Esophagus mucosa (tissue), 1 donor: ENCODE measurements around the gene WNT6. TPM values are rescaled to one million over a fixed set of nuclear protein-coding genes. Genes with fewer than 3 reads are reported as not detected.
"Not testable (repeated sequence)": the region's sequence is repeated elsewhere in the genome, so short reads cannot be mapped to it uniquely, and the experiment has no call there.

Source experiments
- ATAC-seq: fragments of 200-7000 bp; cut with Tn5 transposase; one replicate; pipeline ENCODE4 v1.9.1; 2020
- total RNA-seq: library from RNA; stranded (reverse); gene quantifications from one replicate; pipeline ENCODE4 v1.2.4, GENCODE V29; 2023
- donor health status: DM: yes; HTN: yes; CAD: no.

Gene WNT6
- total RNA-seq, 1 donor from 2014 or later, result not detected

DNA sequence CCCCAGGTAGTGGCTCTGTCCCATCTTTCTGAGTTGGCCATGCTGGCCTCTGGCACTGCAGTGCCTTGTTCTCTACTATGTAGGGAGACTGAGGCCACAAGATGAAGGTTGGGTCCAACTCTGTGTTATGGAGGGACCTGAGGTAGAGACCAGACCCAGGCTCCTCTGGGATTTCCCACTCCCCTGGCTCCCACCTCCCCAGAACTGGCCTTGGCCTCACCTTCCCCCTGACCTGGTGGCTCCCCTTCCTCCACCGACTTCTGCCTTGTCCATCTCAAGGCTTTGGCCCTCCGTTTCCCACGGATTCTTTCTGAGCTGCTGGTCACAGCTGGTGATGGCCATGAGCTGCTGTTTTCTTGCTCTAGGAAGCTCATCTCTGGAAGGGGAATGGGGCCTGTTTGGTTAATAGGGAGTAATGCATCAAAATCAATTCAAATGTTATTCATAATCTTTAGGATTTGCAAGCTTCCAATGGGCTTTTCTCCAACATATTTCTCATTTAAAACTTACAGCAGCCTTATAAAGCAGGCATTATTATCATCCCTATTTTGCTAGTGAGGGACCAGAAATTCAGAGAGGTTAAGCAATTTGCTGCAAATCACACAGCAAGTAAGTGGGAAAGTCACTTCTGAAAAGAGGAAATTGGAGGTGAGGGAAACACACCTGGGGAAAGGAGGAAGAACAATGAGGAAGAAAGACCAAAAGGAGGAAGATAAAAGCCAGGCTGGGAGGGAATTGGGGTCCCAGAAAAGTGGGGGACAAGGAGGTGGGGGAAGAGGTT lies 28.9 kb upstream of the WNT6 start:
- ATAC-seq, result no peak

DNA sequence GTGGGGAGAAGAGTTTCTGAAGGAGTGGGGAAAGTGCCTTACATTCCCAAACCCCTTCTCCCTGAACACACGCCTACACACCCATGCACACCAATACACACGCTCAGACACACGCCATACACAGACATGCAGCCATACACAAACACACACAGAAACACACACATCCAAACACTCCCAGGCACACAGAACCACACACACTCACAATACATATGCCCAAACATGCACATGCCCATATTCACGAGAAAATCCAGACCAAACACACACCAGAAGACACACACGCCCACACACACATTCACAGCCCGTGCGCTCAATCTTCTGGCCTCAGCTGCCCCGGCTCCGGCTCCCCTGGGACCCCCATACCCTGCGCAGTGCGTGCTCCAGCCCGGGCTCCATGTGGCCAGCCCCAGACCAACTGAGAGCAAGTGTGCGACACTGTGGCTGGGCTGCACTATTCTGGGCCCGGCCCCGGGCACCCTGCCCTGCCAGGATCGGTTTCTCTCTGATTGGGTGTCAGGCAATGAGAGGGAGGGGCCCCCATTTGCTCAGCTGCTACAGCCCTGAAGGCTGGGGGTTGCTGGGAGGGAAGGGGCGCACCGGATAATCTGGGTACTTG lies 28.1 kb upstream of the WNT6 start, which contains the start of gene PRKAG3:
Gene PRKAG3 (minus strand): TSS at position 426 of the 613 bp plus-strand sequence.
- ATAC-seq, result no peak

DNA sequence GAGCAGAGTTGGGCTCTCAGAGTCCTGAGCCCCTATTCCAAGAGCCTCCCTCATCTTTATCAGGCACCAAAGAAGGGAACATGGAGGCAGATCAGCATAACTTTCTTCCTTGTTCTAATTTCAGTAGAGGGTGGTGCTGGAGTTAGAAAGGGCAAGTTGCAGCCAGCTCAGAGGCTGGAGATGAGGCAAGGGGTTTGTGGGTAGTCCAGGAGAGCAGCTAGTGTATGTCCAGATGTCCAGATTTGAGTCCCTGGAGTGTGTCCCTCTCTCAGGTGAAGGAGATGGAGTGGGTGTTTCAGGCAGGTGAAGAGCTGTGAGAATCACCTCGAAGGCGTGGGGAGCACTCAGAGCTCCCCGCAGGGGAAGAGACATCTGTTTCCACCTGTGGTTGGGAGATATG lies 27.5 kb upstream of the WNT6 start:
- no peak for ATAC-seq

GRCh38 chr2:218832520-218832919 lies 27.1 kb upstream of the WNT6 start:
- ATAC-seq, result no peak

DNA sequence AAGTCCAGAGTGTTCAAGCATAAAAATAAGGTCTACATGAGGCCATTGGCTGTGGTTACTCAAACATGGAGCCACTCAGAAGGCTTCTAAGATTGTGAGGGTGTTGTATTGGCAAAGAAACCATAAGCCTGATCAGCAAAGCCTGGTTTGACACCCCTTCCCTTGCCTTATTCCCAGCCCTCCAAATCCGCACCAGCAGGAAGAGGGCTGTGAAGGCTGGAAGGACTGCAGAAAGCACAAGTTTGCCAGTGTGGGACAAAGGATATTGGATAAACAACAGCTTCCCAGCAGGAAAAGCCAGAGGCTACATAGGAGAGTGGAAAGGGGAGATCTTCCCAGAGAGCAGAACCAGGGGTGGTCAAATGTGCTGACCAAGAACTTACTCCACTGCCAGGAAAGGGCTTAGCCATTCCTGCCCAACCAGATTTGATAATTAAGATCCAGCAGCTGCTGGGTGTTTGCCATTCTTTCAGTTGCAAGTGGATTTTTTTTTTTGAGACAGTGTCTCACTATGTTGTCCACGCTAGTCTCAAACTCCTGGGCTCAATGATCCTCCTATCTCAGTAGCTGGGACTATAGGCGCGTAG lies 26.5 kb upstream of the WNT6 start:
- ATAC-seq, result no peak

DNA sequence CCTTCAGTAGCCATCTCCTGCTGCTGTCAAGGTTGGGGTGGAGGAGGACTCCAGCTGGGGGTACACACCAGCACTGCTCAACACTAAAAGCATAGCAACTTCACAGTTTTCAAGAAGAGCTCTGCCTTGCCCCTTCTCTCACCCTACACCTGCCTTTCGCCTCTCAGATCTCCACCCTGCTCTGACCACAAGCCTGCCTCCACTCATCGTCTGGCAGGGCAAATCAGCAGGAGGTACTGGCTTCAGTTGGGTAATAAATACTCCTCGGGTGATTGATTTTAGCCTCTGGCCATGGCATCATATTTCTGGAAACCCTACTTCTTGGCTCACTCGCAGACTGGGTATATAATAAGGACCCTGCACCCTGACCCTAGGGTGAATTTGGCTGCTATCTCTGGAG lies 24.9 kb upstream of the WNT6 start:
- ATAC-seq, result no peak

GRCh38 chr2:218837495-218837894 lies 22.1 kb upstream of the WNT6 start:
- no peak for ATAC-seq

- no peak for ATAC-seq
Measured at GRCh38 chr2:218839430-218839829, 20.2 kb upstream of the WNT6 start.

DNA sequence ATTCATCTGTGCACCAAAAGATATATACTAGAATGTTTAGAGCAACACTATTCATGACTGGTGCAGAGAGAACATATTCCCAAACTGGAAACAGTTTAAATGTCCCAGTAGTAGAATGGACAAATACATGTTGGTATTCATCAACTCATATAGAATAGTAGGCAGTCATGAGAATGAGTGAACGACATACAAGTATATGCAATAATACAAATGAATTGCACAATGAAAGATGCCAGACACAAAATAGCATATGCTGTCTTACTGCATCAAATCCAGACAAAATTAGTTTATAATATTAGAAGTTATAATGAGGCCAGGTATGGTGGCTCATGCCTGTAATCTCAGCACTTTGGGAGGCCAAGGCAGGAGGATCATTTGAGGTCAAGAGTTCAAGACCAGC lies 19.7 kb upstream of the WNT6 start:
- ATAC-seq, result no peak

- not testable (repeated sequence) for ATAC-seq
Measured at GRCh38 chr2:218844334-218844733, 15.3 kb upstream of the WNT6 start.

DNA sequence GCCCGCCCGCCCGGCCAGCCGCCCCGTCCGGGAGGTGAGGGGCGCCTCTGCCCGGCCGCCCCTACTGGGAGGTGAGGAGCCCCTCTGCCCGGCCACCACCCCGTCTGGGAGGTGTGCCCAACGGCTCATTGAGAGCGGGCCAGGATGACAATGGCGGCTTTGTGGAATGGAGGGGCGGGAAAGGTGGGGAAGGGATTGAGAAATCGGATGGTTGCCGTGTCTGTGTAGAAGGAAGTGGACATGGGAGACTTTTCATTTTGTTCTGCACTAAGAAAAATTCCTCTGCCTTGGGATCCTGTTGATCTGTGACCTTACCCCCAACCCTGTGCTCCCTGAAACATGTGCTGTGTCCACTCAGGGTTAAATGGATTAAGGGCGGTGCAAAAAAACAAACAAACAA lies 12.6 kb upstream of the WNT6 start:
- not testable (repeated sequence) for ATAC-seq

DNA sequence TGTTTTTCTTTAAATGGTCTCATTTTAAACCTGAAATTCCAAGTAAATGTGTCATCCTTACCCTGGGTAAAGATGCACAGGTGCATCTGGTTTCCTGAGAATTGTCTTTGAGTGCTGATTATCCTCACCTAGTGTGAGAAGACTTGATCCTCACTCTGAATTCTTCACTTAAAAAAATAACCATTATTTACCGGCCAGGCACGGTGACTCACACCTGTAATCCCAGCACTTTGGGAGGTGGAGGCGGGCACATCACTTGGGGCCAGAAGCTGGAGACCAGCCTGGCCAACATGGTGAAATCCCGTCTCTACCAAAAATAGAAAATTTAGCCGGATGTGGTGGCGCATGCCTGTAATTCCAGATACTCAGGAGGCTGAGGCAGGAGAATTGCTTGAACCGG lies 9.9 kb upstream of the WNT6 start:
- ATAC-seq, result no peak

- ATAC-seq, result no peak
Measured at GRCh38 chr2:218850796-218851195, 8.8 kb upstream of the WNT6 start.

- no peak for ATAC-seq
Measured at GRCh38 chr2:218851286-218851685, 8.3 kb upstream of the WNT6 start.

DNA sequence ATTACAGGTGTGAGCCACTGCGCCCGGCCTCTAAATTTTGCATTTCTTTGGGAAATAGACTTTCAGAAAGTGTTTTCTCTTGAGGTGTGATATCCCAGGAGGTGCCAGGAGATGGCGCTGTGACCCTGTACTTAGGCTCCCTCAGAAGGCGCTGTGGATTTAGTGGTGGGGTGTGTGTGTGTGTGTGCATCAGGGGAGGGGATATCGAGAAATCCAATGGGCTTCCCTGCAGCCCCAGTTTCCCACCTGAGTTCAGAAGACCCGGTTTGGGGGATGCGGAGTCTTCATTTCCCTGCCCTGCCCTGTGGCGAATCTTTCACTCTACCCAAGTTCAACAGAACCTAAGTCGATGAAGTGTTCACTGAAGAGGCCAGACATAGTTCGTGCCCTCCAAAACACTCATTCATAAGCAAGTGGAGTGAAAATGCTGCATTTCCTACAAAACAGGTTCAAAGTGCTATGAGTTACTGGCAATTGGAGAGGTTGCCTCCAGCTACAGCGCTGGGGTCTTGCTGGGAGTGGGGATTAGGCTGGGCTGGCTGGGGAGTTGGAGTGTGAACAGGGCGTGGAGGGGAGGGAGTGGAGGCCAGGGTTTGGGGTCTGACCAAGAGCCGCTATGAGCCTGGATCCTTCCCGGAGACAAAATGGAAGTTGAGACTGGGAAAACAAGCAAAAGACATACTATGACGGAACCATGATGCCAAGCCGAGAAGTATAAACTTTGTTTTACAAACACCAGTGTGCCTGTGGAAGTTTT lies 6.5 kb upstream of the WNT6 start:
- peak; percentile 66 for ATAC-seq

DNA sequence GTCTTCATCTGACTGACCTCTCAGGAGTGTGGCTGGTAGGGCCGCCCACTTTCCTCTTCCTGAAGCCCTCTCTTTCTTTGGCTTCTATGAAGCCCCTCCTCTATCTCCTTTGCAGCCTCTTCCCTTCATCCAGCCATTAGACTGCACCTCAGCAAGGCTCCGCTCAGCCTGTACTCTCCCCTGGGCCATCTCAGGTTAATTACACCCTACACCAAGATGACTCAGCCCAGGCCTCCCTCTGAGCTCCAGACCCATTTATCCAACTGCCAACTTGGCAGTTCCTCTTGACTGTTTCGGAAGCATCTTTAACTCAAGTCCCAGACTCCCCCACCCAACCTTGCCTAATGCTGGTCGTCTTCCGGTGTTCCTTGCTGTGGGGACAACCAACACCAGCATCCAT lies 5.8 kb upstream of the WNT6 start:
- ATAC-seq, result peak; percentile 50

DNA sequence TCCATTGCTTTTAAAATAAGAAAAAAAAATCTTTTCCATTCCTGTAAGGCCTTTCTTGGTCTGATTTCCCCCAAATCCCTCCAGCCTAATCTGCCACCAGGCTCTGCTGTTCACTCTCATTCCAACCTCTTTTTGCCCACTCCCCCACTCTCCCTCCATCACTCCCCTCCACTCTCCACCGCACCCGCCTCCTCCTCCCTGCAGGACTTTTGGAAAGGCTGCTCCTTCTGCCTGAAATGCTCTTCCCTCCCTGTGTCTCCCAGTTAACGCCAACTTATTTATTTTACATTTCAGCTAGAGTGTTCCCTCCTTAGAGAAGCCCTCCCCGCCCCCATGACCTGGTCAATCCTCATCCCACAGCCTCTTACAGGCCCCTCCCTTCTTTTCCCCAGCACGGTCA lies 4.7 kb upstream of the WNT6 start:
- no peak for ATAC-seq

DNA sequence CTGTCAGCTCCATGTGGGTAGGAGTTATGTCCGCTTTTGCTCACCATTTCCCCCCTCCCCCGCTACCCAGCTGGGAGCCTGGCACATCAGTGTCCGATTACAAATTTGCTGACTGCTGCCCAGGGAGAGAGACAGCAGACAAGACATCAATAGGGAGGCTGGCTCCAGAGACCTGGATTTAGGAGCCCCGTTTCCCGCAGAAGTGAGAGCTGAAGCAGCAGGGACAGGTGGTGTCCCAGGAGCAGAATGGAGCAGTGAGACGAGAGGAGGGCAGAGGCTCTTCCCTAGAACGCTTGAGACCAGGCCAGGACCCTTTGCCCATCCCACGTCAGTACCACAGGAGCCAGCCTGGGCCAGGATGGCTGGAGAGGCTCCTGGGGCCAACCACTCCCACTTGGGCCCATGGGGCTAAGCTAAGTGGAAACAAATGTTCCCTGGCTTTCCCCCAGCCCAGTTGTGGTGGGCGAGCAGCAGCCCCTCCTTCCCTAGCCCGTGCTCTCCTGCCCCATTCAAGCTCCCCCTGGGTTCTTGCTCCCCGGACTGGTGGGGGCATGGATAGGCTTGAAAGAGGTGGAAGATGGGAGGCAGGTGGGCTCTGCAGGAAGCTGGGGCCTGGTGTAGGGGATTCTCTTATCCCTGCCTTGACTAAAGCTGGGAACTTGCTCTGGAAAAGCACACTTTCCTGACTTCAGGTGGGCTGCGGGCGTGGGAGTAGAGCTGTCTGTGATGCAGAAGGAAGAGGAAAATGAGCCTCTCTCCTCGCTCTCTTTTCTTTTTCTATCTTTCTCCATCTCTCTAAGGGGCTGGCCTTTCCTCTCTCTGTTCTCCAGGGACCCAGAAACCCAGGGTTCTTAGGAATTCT lies 4.1 kb upstream of the WNT6 start:
- ATAC-seq, result no peak

- no peak for ATAC-seq
Measured at GRCh38 chr2:218856167-218856895, 3.3 kb upstream of the WNT6 start.

DNA sequence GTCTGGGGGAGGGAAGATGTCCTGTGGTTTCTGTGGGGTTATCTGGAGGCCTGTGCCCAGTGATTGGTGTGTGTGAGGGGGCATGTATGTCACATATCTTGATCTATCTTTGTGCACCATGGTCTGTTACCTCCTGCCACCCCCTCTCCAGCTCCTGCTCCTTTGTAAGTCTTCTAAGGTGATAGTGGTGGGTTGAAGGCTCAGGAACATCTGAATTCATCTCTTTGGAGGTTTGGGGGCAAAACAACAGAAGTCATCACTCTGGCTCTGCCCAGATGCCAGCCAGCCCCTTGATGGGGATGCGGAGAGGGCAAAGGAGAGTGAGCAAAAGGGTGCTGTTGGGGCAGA lies 2.7 kb upstream of the WNT6 start:
- ATAC-seq, result no peak

DNA sequence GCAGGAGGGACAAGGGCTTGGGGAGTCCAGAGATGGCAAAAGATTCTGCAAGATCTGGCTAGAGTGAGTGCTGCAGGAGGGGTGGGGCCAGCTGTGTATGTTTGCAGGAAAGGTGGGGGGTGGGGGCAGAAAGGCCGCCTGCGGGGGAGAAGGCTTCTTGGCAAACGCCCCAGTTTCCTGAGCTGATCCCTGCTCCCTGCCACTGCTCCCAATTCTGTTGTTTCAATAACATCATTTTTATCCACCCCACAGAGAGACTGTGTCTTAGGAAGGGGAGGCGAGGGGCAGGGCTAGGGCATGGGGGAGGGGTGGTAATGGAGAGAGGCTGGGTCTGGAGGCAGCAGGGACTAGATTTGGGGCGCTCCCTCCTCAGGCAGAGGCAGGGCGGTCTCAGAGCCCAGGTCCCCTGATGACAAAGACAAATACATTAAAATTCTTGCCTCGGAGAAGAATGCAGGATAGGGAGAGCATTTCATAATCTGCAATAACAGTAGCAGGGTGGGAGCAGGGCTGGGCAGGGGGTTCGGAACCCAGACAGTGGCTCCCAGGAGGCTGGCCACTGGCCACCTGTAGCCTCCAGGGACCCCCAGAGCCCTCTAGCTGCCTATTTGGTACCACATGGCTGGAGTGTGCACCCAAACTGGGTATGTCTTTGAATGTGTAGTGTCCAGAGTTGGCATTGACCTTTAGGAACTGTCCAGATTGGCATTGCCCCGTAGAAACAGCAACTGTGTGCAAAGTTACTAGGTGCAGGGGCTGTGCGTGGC lies 2.1 kb upstream of the WNT6 start:
- ATAC-seq, result no peak
